Measurements from ENCODE around the gene PTPRN2.

DNA sequence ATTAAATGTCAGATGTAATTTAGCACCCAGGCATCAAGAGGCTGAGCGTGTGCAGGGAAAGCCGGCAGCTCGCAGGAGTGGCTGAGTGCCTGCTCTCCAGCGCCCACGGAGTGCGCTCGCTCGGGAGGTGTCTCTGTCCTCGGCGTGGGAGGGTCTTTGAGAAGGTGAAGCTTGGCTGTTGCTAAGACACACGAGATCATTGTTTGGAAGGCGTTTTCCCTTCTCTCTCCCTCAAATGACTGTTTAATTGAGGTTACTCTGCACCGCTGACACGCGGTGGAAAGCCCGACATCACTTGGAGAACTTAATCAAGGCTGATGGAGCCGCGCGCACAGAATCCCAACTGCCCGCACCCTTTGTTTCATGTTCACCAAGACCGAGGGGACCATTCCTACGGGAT is 836.2 kb downstream of the PTPRN2 start:
- TF ChIP-seq CTCF (conservative IDR thresholded peaks at IDR 0.05; ENCODE audit: low read depth, low read length) (no peak), EZH2 (IDR thresholded peaks at IDR 0.05; ENCODE audit: borderline replicate concordance, low read depth, low read length, poor library complexity, severe bottlenecking) (no peak)

Measured in A673 (cell line).